Breast epithelium (tissue), 3 donors: Measurements from ENCODE around the gene RFC5.

Source experiments
- CTCF ChIP-seq, 3 donors: fragments of 450-650 bp; IDR thresholded peaks; one replicate each; pipeline ENCODE4 v1.5.1; 2016 to 2017; ENCODE audit warnings: antibody characterized with exemption in 3 of 3, mild to moderate bottlenecking in 3 of 3, moderate library complexity in 3 of 3
- POLR2A ChIP-seq: fragments of 450-650 bp; IDR thresholded peaks from one replicate; pipeline ENCODE4 v1.6.1; 2016; ENCODE audit warnings: antibody characterized with exemption, mild to moderate bottlenecking, moderate library complexity

- TF ChIP-seq CTCF (IDR thresholded peaks at IDR 0.05) = peak in 1 of 3 donors; percentile 23
- no peak for TF ChIP-seq POLR2A
Observed at GRCh38 chr12:118055144-118055557, 38.6 kb downstream of the RFC5 start.
